ENCODE data around the gene CEP55. TPM values are rescaled to one million over a fixed set of nuclear protein-coding genes. Genes with fewer than 3 reads are reported as not detected.

Gene CEP55
- total and polyA plus RNA-seq, 4 donors: under 0.01 to 4.1 (median 0.46) TPM

GRCh38 chr10:93454146-93454545, 42.3 kb upstream of the CEP55 start:
- H3K9me3 ChIP-seq (ENCODE audit: control insufficient read depth in 4 of 4, low read length in 3 of 4): no peaks in the 10 kb centered on the region
- no peak overlapping the region for H3K9ac ChIP-seq (ENCODE audit: low read depth in 1 of 2, low read length in 2 of 2)
- no peaks in the 10 kb centered on the region for H3K36me3 ChIP-seq (ENCODE audit: control insufficient read depth in 4 of 4, insufficient read depth in 3 of 4, low read depth in 1 of 4, low read length in 3 of 4)
- peaks cover 0 to 9% (median 3%) of the 10 kb centered on the region in 4 donors for H3K4me1 ChIP-seq (ENCODE audit: control insufficient read depth in 4 of 4, insufficient read depth in 4 of 4, low read length in 3 of 4)
- no peak for DNase-seq (ENCODE audit: low spot score)
- no peak for TF ChIP-seq ZBTB33 (IDR thresholded peaks at IDR 0.05)
- TF ChIP-seq HNF4A (conservative IDR thresholded peaks at IDR 0.05): no peak
- TF ChIP-seq SP1 (IDR thresholded peaks at IDR 0.05): no peak
- no peak for TF ChIP-seq FOXA1 (IDR thresholded peaks at IDR 0.05)
- no peak overlapping the region for H3K4me3 ChIP-seq (ENCODE audit: low read depth in 1 of 3, low read length in 3 of 3)
- 99% methylated on average over 2 of the region's 2 CpGs for WGBS
- H3K27me3 ChIP-seq (ENCODE audit: control insufficient read depth in 4 of 4, insufficient read depth in 4 of 4, low read length in 3 of 4): no peaks in the 10 kb centered on the region
- H3K27ac ChIP-seq (ENCODE audit: low read depth in 1 of 2, low read length in 2 of 2): no peak overlapping the region

- Histone ChIP-seq H3K9me3 (ENCODE audit: control insufficient read depth in 4 of 4, low read length in 3 of 4) (no peaks in the 10 kb centered on the region), H3K27ac (ENCODE audit: low read depth in 1 of 2, low read length in 2 of 2) (no peak overlapping the region), H3K36me3 (ENCODE audit: control insufficient read depth in 4 of 4, insufficient read depth in 3 of 4, low read depth in 1 of 4, low read length in 3 of 4) (no peaks in the 10 kb centered on the region), H3K9ac (ENCODE audit: low read depth in 1 of 2, low read length in 2 of 2) (no peak overlapping the region), H3K4me1 (ENCODE audit: control insufficient read depth in 4 of 4, insufficient read depth in 4 of 4, low read length in 3 of 4) (peaks cover 0 to 9% (median 3%) of the 10 kb centered on the region in 4 donors), H3K4me3 (ENCODE audit: low read depth in 1 of 3, low read length in 3 of 3) (no peak overlapping the region), H3K27me3 (ENCODE audit: control insufficient read depth in 4 of 4, insufficient read depth in 4 of 4, low read length in 3 of 4) (no peaks in the 10 kb centered on the region)
- DNase-seq (ENCODE audit: low spot score): no peak
- TF ChIP-seq TAF1 (conservative IDR thresholded peaks at IDR 0.05) (no peak), ZBTB33 (IDR thresholded peaks at IDR 0.05) (no peak), EGR1 (IDR thresholded peaks at IDR 0.05; ENCODE audit: low read depth in 2 of 2) (no peak), JUND (IDR thresholded peaks at IDR 0.05) (no peak), REST (IDR thresholded peaks at IDR 0.05) (no peak), HNF4A (conservative IDR thresholded peaks at IDR 0.05) (no peak), MAX (IDR thresholded peaks at IDR 0.05) (no peak), FOXA2 (IDR thresholded peaks at IDR 0.05) (no peak), ATF3 (IDR thresholded peaks at IDR 0.05) (no peak), HNF4G (IDR thresholded peaks at IDR 0.05) (no peak), NR2F2 (IDR thresholded peaks at IDR 0.05) (no peak), GABPA (IDR thresholded peaks at IDR 0.05 in 1 of 2, conservative IDR thresholded peaks at IDR 0.05 in 1 of 2) (no peak), RXRA (IDR thresholded peaks at IDR 0.05) (no peak), RAD21 (IDR thresholded peaks at IDR 0.05) (no peak), CTCF (IDR thresholded peaks at IDR 0.05; ENCODE audit: low read depth, low read length, missing input control) (no peak)
- WGBS: 96% methylated on average over 7 of the region's 7 CpGs
These were observed 41.7 kb upstream of the CEP55 start for GRCh38 chr10:93454736-93455135.
